OCI-LY7 (cell line): ENCODE data around the gene GM2A.

Experiments
- EZH2phosphoT487 ChIP-seq: fragments of 200-600 bp; sonication (generic); IDR thresholded peaks from 2 replicates; pipeline ENCODE4 v1.6.1; 2018; ENCODE audit warnings: low read depth, borderline replicate concordance, mild to moderate bottlenecking, mixed run types, antibody characterized with exemption, low read length, moderate library complexity, mixed read lengths
- TF ChIP-seq, protein P1 (sequence below): fragments of 200-600 bp; sonication (generic); conservative IDR thresholded peaks from 2 replicates; pipeline ENCODE4 v1.5.1; 2014; ENCODE audit warnings: mild to moderate bottlenecking, antibody characterized with exemption, low read length, moderate library complexity, mixed read lengths

DNA sequence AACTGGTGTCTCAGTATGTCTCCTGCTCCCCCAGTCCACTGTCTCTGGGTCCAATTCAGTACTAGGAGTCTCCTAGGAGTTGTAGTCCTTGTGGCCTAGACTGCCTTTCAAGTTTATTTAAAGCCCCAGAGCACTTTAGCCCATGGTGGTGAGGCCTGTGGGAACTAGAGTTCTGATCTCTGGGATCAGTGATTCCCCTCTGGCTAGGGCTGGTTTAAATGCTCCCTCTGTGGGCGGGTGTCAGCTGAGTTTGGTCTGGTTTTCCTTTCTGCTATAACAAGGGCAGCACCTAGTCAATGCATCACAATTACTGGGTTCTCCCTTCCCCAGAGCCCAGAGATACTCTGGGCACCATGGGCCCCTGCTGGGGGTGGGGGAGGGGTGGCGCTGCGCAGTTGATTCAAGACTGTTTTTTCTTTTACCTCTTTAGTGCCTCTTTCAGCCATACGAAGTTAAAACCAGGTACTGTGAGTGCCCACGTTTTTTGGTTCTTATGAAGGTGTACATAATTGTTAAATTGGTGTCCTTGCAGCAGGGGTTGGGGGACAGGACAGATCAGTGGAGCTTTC lies 59.9 kb downstream of the GM2A start:
- TF ChIP-seq, protein P1, sequence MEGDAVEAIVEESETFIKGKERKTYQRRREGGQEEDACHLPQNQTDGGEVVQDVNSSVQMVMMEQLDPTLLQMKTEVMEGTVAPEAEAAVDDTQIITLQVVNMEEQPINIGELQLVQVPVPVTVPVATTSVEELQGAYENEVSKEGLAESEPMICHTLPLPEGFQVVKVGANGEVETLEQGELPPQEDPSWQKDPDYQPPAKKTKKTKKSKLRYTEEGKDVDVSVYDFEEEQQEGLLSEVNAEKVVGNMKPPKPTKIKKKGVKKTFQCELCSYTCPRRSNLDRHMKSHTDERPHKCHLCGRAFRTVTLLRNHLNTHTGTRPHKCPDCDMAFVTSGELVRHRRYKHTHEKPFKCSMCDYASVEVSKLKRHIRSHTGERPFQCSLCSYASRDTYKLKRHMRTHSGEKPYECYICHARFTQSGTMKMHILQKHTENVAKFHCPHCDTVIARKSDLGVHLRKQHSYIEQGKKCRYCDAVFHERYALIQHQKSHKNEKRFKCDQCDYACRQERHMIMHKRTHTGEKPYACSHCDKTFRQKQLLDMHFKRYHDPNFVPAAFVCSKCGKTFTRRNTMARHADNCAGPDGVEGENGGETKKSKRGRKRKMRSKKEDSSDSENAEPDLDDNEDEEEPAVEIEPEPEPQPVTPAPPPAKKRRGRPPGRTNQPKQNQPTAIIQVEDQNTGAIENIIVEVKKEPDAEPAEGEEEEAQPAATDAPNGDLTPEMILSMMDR, result no peak
- TF ChIP-seq EZH2phosphoT487, result no peak
